ENCODE results near the gene ZNF460. TPM values are rescaled to one million over a fixed set of nuclear protein-coding genes. Genes with fewer than 3 reads are reported as not detected.
A peak's percentile ranks its signal among the peaks of the same experiment; 100 is the strongest.

The ZNF460 gene
- total RNA-seq, 1 experiment from 2014 or later: 59.9 TPM

GRCh38 chr19:57279418-57280164, 694 bp upstream of the ZNF460 start:
- DNase-seq (ENCODE audit: low spot score): peak; percentile 99

GRCh38 chr19:57280962-57281400, 696 bp downstream of the ZNF460 start:
- DNase-seq (ENCODE audit: low spot score): peak; percentile 53

GRCh38 chr19:57282011-57282643, 1.8 kb downstream of the ZNF460 start:
- DNase-seq (ENCODE audit: low spot score): no peak

- no peak for DNase-seq (ENCODE audit: low spot score)
These were observed 8.1 kb downstream of the ZNF460 start for GRCh38 chr19:57288373-57288772.

- no peak for DNase-seq (ENCODE audit: low spot score)
These were observed 10.7 kb downstream of the ZNF460 start for GRCh38 chr19:57290970-57291369.

- DNase-seq (ENCODE audit: low spot score): no peak
These were observed 12.3 kb downstream of the ZNF460 start for GRCh38 chr19:57292547-57292946.

- no peak for DNase-seq (ENCODE audit: low spot score)
These were observed 13.4 kb downstream of the ZNF460 start for GRCh38 chr19:57293719-57294118.

- no peak for DNase-seq (ENCODE audit: low spot score)
These were observed 21.8 kb downstream of the ZNF460 start for GRCh38 chr19:57302020-57302465.

GRCh38 chr19:57302727-57303401, 22.6 kb downstream of the ZNF460 start:
- no peak for DNase-seq (ENCODE audit: low spot score)

GRCh38 chr19:57305056-57305455, 24.8 kb downstream of the ZNF460 start:
- no peak for DNase-seq (ENCODE audit: low spot score)

- DNase-seq (ENCODE audit: low spot score): no peak
These were observed 28.2 kb downstream of the ZNF460 start for GRCh38 chr19:57308514-57308913.

- no peak for DNase-seq (ENCODE audit: low spot score)
These were observed 30.5 kb downstream of the ZNF460 start for GRCh38 chr19:57310792-57311191.

GRCh38 chr19:57314146-57314545, 33.9 kb downstream of the ZNF460 start:
- no peak for DNase-seq (ENCODE audit: low spot score)

GRCh38 chr19:57317503-57317902, 37.2 kb downstream of the ZNF460 start:
- no peak for DNase-seq (ENCODE audit: low spot score)

- DNase-seq (ENCODE audit: low spot score): no peak
These were observed 39.5 kb downstream of the ZNF460 start for GRCh38 chr19:57319869-57320179.

- DNase-seq (ENCODE audit: low spot score): peak; percentile 99
These were observed 40.1 kb downstream of the ZNF460 start, which contains the start of gene ZNF543 for GRCh38 chr19:57320180-57321084. ZNF543 (plus strand) TSS chr19:57320472; CDS start chr19:57320854, 382 bp downstream.

- DNase-seq (ENCODE audit: low spot score): peak; percentile 10
These were observed 40.8 kb downstream of the ZNF460 start for GRCh38 chr19:57321116-57321515.

- DNase-seq (ENCODE audit: low spot score): no peak
These were observed 41.5 kb downstream of the ZNF460 start for GRCh38 chr19:57321751-57322150.

- DNase-seq (ENCODE audit: low spot score): no peak
These were observed 44.7 kb downstream of the ZNF460 start for GRCh38 chr19:57324992-57325391.

GRCh38 chr19:57327993-57328392, 47.7 kb downstream of the ZNF460 start:
- DNase-seq (ENCODE audit: low spot score): no peak

- DNase-seq (ENCODE audit: low spot score): no peak
These were observed 53.9 kb downstream of the ZNF460 start for GRCh38 chr19:57334191-57334590.

- DNase-seq (ENCODE audit: low spot score): no peak
These were observed 58.6 kb downstream of the ZNF460 start for GRCh38 chr19:57338877-57339276.

Measured in HT-29 (cell line).